Umbilical cord (tissue), 2 donors: ENCODE measurements around the gene TFPT. TPM values are rescaled to one million over a fixed set of nuclear protein-coding genes. Genes with fewer than 3 reads are reported as not detected.

Experiments used
- DNase-seq: peaks from one replicate; pipeline ENCODE4 v3.0.0-alpha.2; 2015; ENCODE audit warnings: low spot score
- total RNA-seq: library from RNA; depleted of rRNA; stranded (reverse); fragments of >200 nt; gene quantifications from one replicate; pipeline ENCODE4 v1.2.3, GENCODE V29; 2014; ENCODE audit warnings: low replicate concordance; ENCODE audit not compliant: insufficient read depth

Gene TFPT
- total RNA-seq, 1 donor from 2014 or later: 18.8 TPM

GRCh38 chr19:54081032-54081431 lies 34.4 kb downstream of the TFPT start, which contains the start of gene TARM1:
Gene TARM1, minus strand, starts transcription at chr19:54081365. Its CDS starts 25 bp downstream, at chr19:54081340.
- no peak for DNase-seq

GRCh38 chr19:54077334-54077733 lies 38.1 kb downstream of the TFPT start:
- no peak for DNase-seq

- DNase-seq: no peak
Observed at GRCh38 chr19:54074851-54075250, 40.6 kb downstream of the TFPT start.

GRCh38 chr19:54073829-54074228 lies 41.6 kb downstream of the TFPT start:
- DNase-seq: no peak

GRCh38 chr19:54069470-54069869 lies 46.0 kb downstream of the TFPT start:
- DNase-seq: no peak

- no peak for DNase-seq
Observed at GRCh38 chr19:54063350-54064116, 51.9 kb downstream of the TFPT start, which contains the start of gene VSTM1. Gene VSTM1, minus strand, starts transcription at chr19:54063897. Its CDS starts 120 bp downstream, at chr19:54063777.

- DNase-seq: no peak
Observed at GRCh38 chr19:54062643-54063042, 52.8 kb downstream of the TFPT start.

Other genes starting within 250 kb of the TFPT start
- 30.3 TPM for gene MYADM, start 247.8 kb downstream of the TFPT start, total RNA-seq
- not detected for gene PRKCG, start 233.5 kb downstream of the TFPT start, total RNA-seq
- gene CACNG7, start 206.4 kb downstream of the TFPT start, total RNA-seq: not detected
- gene CACNG8, start 152.7 kb downstream of the TFPT start, total RNA-seq: 0.24 TPM
- not detected for gene CACNG6, start 124.0 kb downstream of the TFPT start, total RNA-seq
- not detected for gene VSTM1, start 51.8 kb downstream of the TFPT start, total RNA-seq
- gene TARM1, start 34.3 kb downstream of the TFPT start, total RNA-seq: not detected
- 0.96 TPM for gene OSCAR, start 14.9 kb downstream of the TFPT start, total RNA-seq
- gene NDUFA3, start 12.8 kb downstream of the TFPT start, total RNA-seq: 4.3 TPM
- 21.2 TPM for gene PRPF31, start 97 bp upstream of the TFPT start, total RNA-seq
- 2.6 TPM for gene CNOT3, start 22.1 kb upstream of the TFPT start, total RNA-seq
- gene LENG1, start 44.1 kb upstream of the TFPT start, total RNA-seq: 6.3 TPM
- 2.6 TPM for gene TMC4, start 57.5 kb upstream of the TFPT start, total RNA-seq
- gene MBOAT7, start 73.9 kb upstream of the TFPT start, total RNA-seq: 13.7 TPM
- gene TSEN34, start 75.7 kb upstream of the TFPT start, total RNA-seq: 72.5 TPM
- 1,474 TPM for gene RPS9, start 85.2 kb upstream of the TFPT start, total RNA-seq
- gene LILRB3, start 107.3 kb upstream of the TFPT start, total RNA-seq: 0.96 TPM
- gene LILRA6, start 127.1 kb upstream of the TFPT start, total RNA-seq: 4.3 TPM
- gene LILRB5, start 141.6 kb upstream of the TFPT start, total RNA-seq: 5.5 TPM
- gene LILRB2, start 165.5 kb upstream of the TFPT start, total RNA-seq: not detected
- gene LILRA5, start 197.5 kb upstream of the TFPT start, total RNA-seq: 0.72 TPM
- gene LILRA4, start 223.5 kb upstream of the TFPT start, total RNA-seq: not detected
- gene LAIR1, start 249.3 kb upstream of the TFPT start, total RNA-seq: 19.7 TPM